IPS-18c (cell line): ENCODE data around the gene PLAU.

ENCODE experiments used
- H3K4me3 ChIP-seq: 2 replicates; pipeline ENCODE4 v1.7.0; 2013; ENCODE audit warnings: low read depth, mild to moderate bottlenecking, low read length, moderate library complexity; ENCODE audit not compliant: insufficient read depth
- H3K9me3 ChIP-seq: one replicate; pipeline ENCODE4 v1.6.1; 2013; ENCODE audit warnings: mild to moderate bottlenecking, low read length, moderate library complexity; ENCODE audit not compliant: control insufficient read depth, insufficient read depth

PLAU gene

GRCh38 chr10:73910764-73911552 is at the start of gene PLAU:
Gene PLAU, plus strand, starts transcription at chr10:73911132. Its CDS starts 424 bp downstream, at chr10:73911556.
- peak within 1 kb of the TSS; percentile 78 for H3K4me3 ChIP-seq
- H3K9me3 ChIP-seq, result no peaks in the 10 kb centered on the region

GRCh38 chr10:73862011-73862410 is 48.9 kb upstream of the PLAU start:
- H3K9me3 ChIP-seq, result no peaks in the 10 kb centered on the region
- no peak overlapping the region for H3K4me3 ChIP-seq

- H3K9me3 ChIP-seq, result no peaks in the 10 kb centered on the region
- H3K4me3 ChIP-seq, result no peak overlapping the region
These were observed 47.7 kb upstream of the PLAU start for GRCh38 chr10:73863039-73863817.

- H3K9me3 ChIP-seq, result no peaks in the 10 kb centered on the region
- H3K4me3 ChIP-seq, result no peak overlapping the region
These were observed 46.7 kb upstream of the PLAU start for GRCh38 chr10:73864229-73864628.

- no peak overlapping the region for H3K4me3 ChIP-seq
These were observed 45.8 kb upstream of the PLAU start for GRCh38 chr10:73865107-73865458.

GRCh38 chr10:73865459-73866442 is 45.2 kb upstream of the PLAU start:
- no peak overlapping the region for H3K4me3 ChIP-seq
- H3K9me3 ChIP-seq, result no peaks in the 10 kb centered on the region

More at GRCh38 chr10:73865107-73865458, 45.8 kb upstream of the PLAU start:
- H3K9me3 ChIP-seq, result no peaks in the 10 kb centered on the region

- no peak overlapping the region for H3K4me3 ChIP-seq
- H3K9me3 ChIP-seq, result no peaks in the 10 kb centered on the region
These were observed 44.3 kb upstream of the PLAU start for GRCh38 chr10:73866621-73867020.

- no peak overlapping the region for H3K4me3 ChIP-seq
- H3K9me3 ChIP-seq, result no peaks in the 10 kb centered on the region
These were observed 43.7 kb upstream of the PLAU start for GRCh38 chr10:73867126-73867807.

- Histone ChIP-seq H3K9me3 (no peaks in the 10 kb centered on the region), H3K4me3 (no peak overlapping the region)
These were observed 42.9 kb upstream of the PLAU start for GRCh38 chr10:73867871-73868631.

- Histone ChIP-seq H3K9me3 (no peaks in the 10 kb centered on the region), H3K4me3 (no peak overlapping the region)
These were observed 42.2 kb upstream of the PLAU start for GRCh38 chr10:73868655-73869195.

- no peaks in the 10 kb centered on the region for H3K9me3 ChIP-seq
- H3K4me3 ChIP-seq, result no peak overlapping the region
These were observed 39.4 kb upstream of the PLAU start for GRCh38 chr10:73871295-73872189.

- no peak overlapping the region for H3K4me3 ChIP-seq
- H3K9me3 ChIP-seq, result no peaks in the 10 kb centered on the region
These were observed 38.7 kb upstream of the PLAU start for GRCh38 chr10:73872190-73872710.

- Histone ChIP-seq H3K9me3 (no peaks in the 10 kb centered on the region), H3K4me3 (peak overlapping the region; percentile 43)
These were observed 37.6 kb upstream of the PLAU start for GRCh38 chr10:73873142-73873837.

GRCh38 chr10:73873838-73874215 is 37.1 kb upstream of the PLAU start:
- no peaks in the 10 kb centered on the region for H3K9me3 ChIP-seq
- H3K4me3 ChIP-seq, result peak overlapping the region; percentile 40
